HepG2 (cell line): ENCODE data around the gene NME2. TPM values are rescaled to one million over a fixed set of nuclear protein-coding genes. Genes with fewer than 3 reads are reported as not detected.
A peak's percentile ranks its signal among the peaks of the same experiment; 100 is the strongest.

Experiments used
- CBX1 ChIP-seq: IDR thresholded peaks from one replicate; pipeline ENCODE4 v1.6.1; 2016; ENCODE audit warnings: antibody characterized with exemption, low read depth
- ELF3 ChIP-seq: IDR thresholded peaks from 2 replicates; pipeline ENCODE4 v1.6.1; 2016; ENCODE audit warnings: missing genetic modification reagents, missing compliant biosample characterization
- HDAC1 ChIP-seq: sonication (generic); formaldehyde crosslinking; IDR thresholded peaks from 2 replicates; pipeline ENCODE4 v1.5.1; 2020; ENCODE audit warnings: mild to moderate bottlenecking, missing genetic modification reagents
- KAT8 ChIP-seq: IDR thresholded peaks from 2 replicates; pipeline ENCODE4 v1.6.1; 2016; ENCODE audit warnings: missing genetic modification reagents, missing compliant biosample characterization
- KDM2A ChIP-seq: sonication (generic); formaldehyde crosslinking; IDR thresholded peaks from 2 replicates; pipeline ENCODE4 v1.4.0; 2020; ENCODE audit warnings: low read depth, missing genetic modification reagents, borderline replicate concordance
- MTF2 ChIP-seq: sonication (generic); formaldehyde crosslinking; IDR thresholded peaks from 2 replicates; pipeline ENCODE4 v1.5.0; 2020; ENCODE audit warnings: missing genetic modification reagents, borderline replicate concordance
- MXD4 ChIP-seq: IDR thresholded peaks from 2 replicates; pipeline ENCODE4 v1.6.1; 2016; ENCODE audit warnings: mild to moderate bottlenecking, missing biosample characterization, missing genetic modification reagents
- MYC ChIP-seq: sonication (generic); formaldehyde crosslinking; IDR thresholded peaks from 2 replicates; pipeline ENCODE4 v1.9.0; 2021; ENCODE audit warnings: missing genetic modification reagents, borderline replicate concordance
- NRL ChIP-seq: sonication (generic); formaldehyde crosslinking; IDR thresholded peaks from 2 replicates; pipeline ENCODE4 v1.5.0; 2020; ENCODE audit warnings: missing genetic modification reagents, mild to moderate bottlenecking, moderate library complexity, borderline replicate concordance
- RARA ChIP-seq: IDR thresholded peaks from 2 replicates; pipeline ENCODE4 v1.6.1; 2016; ENCODE audit warnings: missing genetic modification reagents, missing compliant biosample characterization
- RORA ChIP-seq: sonication (generic); formaldehyde crosslinking; IDR thresholded peaks from 2 replicates; pipeline ENCODE4 v1.5.0; 2020; ENCODE audit warnings: mild to moderate bottlenecking, missing genetic modification reagents, moderate library complexity
- SCMH1 ChIP-seq: sonication (generic); formaldehyde crosslinking; IDR thresholded peaks from 2 replicates; pipeline ENCODE4 v1.9.0; 2021; ENCODE audit warnings: missing genetic modification reagents, mild to moderate bottlenecking, borderline replicate concordance
- ZFX ChIP-seq: sonication (generic); formaldehyde crosslinking; IDR thresholded peaks from 2 replicates; pipeline ENCODE4 v1.4.0; 2020; ENCODE audit warnings: mild to moderate bottlenecking, low read depth, missing genetic modification reagents, moderate library complexity
- ZNF180 ChIP-seq: sonication (generic); formaldehyde crosslinking; IDR thresholded peaks from 2 replicates; pipeline ENCODE4 v1.4.0; 2020; ENCODE audit warnings: low read depth, missing genetic modification reagents, borderline replicate concordance
- ZNF484 ChIP-seq: sonication (generic); formaldehyde crosslinking; IDR thresholded peaks from 2 replicates; pipeline ENCODE4 v1.5.1; 2020; ENCODE audit warnings: mild to moderate bottlenecking, low read depth, missing genetic modification reagents, borderline replicate concordance
- ZNF556 ChIP-seq: sonication (generic); formaldehyde crosslinking; IDR thresholded peaks from 2 replicates; pipeline ENCODE4 v1.4.0; 2020; ENCODE audit warnings: mild to moderate bottlenecking, missing genetic modification reagents, borderline replicate concordance
- ZNF564 ChIP-seq: sonication (generic); formaldehyde crosslinking; IDR thresholded peaks from 2 replicates; pipeline ENCODE4 v1.8.1; 2023; ENCODE audit warnings: mild to moderate bottlenecking, missing genetic modification reagents
- ZNF607 ChIP-seq: sonication (generic); formaldehyde crosslinking; IDR thresholded peaks from 2 replicates; pipeline ENCODE4 v1.5.1; 2020; ENCODE audit warnings: missing genetic modification reagents, mild to moderate bottlenecking, borderline replicate concordance
- ZNF850 ChIP-seq: sonication (generic); formaldehyde crosslinking; conservative IDR thresholded peaks from 2 replicates; pipeline ENCODE4 v1.9.0; 2021; ENCODE audit warnings: mild to moderate bottlenecking, missing genetic modification reagents
- ZNF879 ChIP-seq: sonication (generic); formaldehyde crosslinking; IDR thresholded peaks from 2 replicates; pipeline ENCODE4 v1.8.1; 2023; ENCODE audit warnings: missing genetic modification reagents
- polyA plus RNA-seq, 8 experiments: library from polyadenylated mRNA; depleted of rRNA in 3 of 8; stranded (reverse) in 7 of 8; unstranded in 1 of 8; fragments of >200 nt; fragmentation: Illumina TruSeq in 4 of 8; extraction: Trizol in 4 of 8; gene quantifications; 2 replicates each; pipeline versions ENCODE4 v1.2.1 to v1.2.3, GENCODE V29; 2011 to 2016; ENCODE audit warnings: low read depth in 4 of 8, missing spikeins in 1 of 8, mixed read lengths in 1 of 8; ENCODE audit not compliant: insufficient read depth in 1 of 8
- total RNA-seq, 5 experiments: library from RNA; depleted of rRNA; stranded (reverse); fragments of >200 nt; fragmentation: Illumina TruSeq; extraction: Trizol; gene quantifications; 2 replicates each; pipeline ENCODE4 v1.2.3, GENCODE V29; 2016; ENCODE audit warnings: low read depth in 1 of 5
- TF ChIP-seq, protein P1 (sequence below): sonication (generic); formaldehyde crosslinking; IDR thresholded peaks from 2 replicates; pipeline ENCODE4 v1.5.1; 2020; ENCODE audit warnings: mild to moderate bottlenecking, missing genetic modification reagents, moderate library complexity
- TF ChIP-seq, protein P2 (sequence below): sonication (generic); formaldehyde crosslinking; IDR thresholded peaks from 2 replicates; pipeline ENCODE4 v1.4.0; 2020; ENCODE audit warnings: missing genetic modification reagents

The NME2 gene
- total and polyA plus RNA-seq, 2 of the 13 experiments (the other 11 are each of a cell fraction or from before 2014, with no cell fraction given), result 790 to 1,213 TPM

GRCh38 chr17:51120739-51121619 is 45.2 kb upstream of the NME2 start, which contains the start of gene SPAG9 (continued):
- TF ChIP-seq KDM2A (CRISPR knock-in tag), result peak; percentile 71
- TF ChIP-seq ZNF484, result no peak
- TF ChIP-seq ZNF564 (CRISPR knock-in tag), result no peak
- no peak for TF ChIP-seq MXD4 (CRISPR knock-in tag)
- TF ChIP-seq, protein P1, sequence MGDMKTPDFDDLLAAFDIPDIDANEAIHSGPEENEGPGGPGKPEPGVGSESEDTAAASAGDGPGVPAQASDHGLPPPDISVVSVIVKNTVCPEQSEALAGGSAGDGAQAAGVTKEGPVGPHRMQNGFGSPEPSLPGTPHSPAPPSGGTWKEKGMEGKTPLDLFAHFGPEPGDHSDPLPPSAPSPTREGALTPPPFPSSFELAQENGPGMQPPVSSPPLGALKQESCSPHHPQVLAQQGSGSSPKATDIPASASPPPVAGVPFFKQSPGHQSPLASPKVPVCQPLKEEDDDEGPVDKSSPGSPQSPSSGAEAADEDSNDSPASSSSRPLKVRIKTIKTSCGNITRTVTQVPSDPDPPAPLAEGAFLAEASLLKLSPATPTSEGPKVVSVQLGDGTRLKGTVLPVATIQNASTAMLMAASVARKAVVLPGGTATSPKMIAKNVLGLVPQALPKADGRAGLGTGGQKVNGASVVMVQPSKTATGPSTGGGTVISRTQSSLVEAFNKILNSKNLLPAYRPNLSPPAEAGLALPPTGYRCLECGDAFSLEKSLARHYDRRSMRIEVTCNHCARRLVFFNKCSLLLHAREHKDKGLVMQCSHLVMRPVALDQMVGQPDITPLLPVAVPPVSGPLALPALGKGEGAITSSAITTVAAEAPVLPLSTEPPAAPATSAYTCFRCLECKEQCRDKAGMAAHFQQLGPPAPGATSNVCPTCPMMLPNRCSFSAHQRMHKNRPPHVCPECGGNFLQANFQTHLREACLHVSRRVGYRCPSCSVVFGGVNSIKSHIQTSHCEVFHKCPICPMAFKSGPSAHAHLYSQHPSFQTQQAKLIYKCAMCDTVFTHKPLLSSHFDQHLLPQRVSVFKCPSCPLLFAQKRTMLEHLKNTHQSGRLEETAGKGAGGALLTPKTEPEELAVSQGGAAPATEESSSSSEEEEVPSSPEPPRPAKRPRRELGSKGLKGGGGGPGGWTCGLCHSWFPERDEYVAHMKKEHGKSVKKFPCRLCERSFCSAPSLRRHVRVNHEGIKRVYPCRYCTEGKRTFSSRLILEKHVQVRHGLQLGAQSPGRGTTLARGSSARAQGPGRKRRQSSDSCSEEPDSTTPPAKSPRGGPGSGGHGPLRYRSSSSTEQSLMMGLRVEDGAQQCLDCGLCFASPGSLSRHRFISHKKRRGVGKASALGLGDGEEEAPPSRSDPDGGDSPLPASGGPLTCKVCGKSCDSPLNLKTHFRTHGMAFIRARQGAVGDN (CRISPR knock-in tag), result no peak; the same call in 1 of the 2 replicates
- peak; percentile 54 for TF ChIP-seq HDAC1 (CRISPR knock-in tag)
- TF ChIP-seq SCMH1 (CRISPR knock-in tag), result no peak
- no peak for TF ChIP-seq ZNF180 (CRISPR knock-in tag)
- no peak for TF ChIP-seq ZNF556 (CRISPR knock-in tag)
- TF ChIP-seq, protein P2, sequence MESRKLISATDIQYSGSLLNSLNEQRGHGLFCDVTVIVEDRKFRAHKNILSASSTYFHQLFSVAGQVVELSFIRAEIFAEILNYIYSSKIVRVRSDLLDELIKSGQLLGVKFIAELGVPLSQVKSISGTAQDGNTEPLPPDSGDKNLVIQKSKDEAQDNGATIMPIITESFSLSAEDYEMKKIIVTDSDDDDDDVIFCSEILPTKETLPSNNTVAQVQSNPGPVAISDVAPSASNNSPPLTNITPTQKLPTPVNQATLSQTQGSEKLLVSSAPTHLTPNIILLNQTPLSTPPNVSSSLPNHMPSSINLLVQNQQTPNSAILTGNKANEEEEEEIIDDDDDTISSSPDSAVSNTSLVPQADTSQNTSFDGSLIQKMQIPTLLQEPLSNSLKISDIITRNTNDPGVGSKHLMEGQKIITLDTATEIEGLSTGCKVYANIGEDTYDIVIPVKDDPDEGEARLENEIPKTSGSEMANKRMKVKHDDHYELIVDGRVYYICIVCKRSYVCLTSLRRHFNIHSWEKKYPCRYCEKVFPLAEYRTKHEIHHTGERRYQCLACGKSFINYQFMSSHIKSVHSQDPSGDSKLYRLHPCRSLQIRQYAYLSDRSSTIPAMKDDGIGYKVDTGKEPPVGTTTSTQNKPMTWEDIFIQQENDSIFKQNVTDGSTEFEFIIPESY, result no peak
- peak; percentile 83 for TF ChIP-seq KAT8 (CRISPR knock-in tag)
- TF ChIP-seq NRL (CRISPR knock-in tag), result no peak
- TF ChIP-seq RARA (CRISPR knock-in tag), result 0 out of 2 replicates have a peak, but pooled peaks have one; percentile 15
- TF ChIP-seq ELF3 (CRISPR knock-in tag), result no peak
- 0 out of 2 replicates have a peak, but pooled peaks have one; percentile 3 for TF ChIP-seq MTF2
- 0 out of 2 replicates have a peak, but pooled peaks have one; percentile 27 for TF ChIP-seq MYC (CRISPR knock-in tag)
- TF ChIP-seq ZNF879 (CRISPR knock-in tag), result no peak
- no peak for TF ChIP-seq ZNF850 (CRISPR knock-in tag)
- TF ChIP-seq CBX1, result peak; percentile 72
- TF ChIP-seq RORA (CRISPR knock-in tag), result no peak
- no peak; the same call in none of the 2 replicates for TF ChIP-seq ZFX
- TF ChIP-seq ZNF607, result peak; percentile 68; the same call in 1 of the 2 replicates
